ENCODE measurements around the gene EMC8.

Gene EMC8

DNA sequence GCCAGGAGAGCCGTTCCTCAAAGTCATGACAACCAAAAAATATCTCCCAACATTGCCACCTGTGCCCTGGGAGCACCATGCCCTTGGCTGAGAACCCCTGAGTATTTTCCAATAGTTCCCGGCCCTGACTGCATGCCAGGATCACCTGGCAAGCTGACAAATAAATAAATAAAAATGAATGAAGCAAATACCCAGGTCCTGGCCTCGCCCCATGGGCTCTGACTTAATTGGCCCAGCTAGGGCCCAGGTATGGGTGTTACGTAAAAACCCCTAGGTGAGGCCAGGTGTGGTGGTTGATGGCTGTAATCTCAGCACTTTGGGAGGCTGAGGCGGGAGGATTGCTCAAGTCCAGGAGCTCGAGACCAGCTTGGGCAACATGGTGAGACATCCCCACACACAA lies 45.8 kb downstream of the EMC8 start:
- no peak for DNase-seq (ENCODE audit: low spot score)

DNA sequence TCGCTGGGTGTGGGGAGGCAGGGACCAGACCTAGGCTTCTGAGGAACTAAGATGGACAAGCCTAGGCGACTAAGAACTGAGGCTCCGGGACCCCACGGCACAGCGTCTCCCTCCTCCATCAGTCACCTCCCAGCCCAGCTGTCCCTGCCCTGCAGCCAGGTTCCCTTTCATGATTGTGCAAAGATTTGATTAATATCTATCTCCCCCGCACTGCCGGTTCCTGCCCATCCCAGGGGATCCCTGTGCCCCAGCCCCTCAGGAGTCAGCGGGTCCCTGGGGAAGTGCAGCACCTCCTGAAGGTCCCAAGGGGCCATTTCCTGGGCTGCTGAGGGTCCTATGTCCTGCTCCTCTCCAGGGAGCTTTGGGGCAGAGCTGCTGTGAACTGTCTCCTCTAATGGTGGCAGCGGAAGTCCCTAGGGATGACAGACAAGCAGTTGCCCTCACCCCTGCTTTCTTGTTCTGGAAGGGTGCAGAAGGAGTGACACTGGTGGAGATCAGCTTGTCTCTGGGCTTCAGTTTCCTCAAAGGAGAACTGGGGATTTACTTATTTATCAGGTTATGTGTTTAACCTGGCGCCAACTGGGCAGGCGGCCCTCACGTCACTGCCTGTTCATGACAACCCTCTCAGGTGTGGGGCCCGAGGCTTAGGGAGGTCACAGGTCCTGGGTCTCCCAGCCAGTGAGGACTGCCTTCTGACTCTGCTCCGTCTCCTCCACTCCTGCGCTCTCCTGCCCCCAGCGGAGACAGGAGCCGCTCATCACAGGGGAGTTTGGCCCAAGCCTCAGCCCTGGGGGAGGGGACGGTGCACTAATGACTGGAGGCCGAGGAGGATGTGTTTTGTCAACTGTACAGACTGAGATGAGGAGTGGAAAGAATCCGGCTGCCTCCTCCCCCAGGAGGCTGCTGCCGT lies 46.6 kb downstream of the EMC8 start:
- DNase-seq (ENCODE audit: low spot score) = no peak

DNA sequence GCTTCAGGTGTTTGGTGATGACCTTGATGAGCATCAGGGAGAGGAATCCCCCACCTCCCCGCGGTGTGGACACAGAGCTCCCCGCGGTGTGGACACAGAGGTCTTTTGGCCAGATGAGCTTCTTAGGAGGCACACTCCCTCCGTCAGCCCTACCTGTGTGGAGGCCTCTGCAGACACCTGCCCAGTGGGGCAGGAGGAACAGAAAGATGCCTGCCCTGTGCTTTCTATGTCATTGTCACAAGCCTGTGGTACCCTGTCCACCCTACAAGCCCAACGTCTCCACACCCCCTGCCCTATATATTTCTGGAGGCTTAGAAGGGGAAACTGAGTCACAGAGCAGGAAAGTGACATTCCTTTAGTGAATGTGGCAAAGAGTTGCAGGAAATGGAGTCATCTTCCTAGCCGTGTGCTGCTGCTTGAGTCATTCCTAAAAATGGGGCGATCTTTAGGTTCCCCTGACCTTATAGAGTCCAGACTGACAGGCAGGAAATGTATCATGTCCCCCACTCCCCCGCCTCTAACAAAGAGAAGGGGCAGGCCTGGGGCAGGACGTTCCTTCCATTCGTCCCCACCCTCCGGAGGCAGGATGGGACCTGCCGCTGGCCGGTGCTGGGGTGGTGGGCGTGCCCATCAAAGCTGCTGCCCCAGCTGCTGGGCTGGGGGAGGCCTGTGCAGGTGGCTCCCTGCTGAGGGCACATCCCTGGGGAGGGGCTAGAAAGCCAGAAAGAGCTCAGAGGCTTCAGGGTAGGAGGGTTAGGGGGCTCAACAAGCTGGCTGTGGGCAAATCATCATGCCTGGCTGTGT lies 47.4 kb downstream of the EMC8 start:
- no peak for DNase-seq (ENCODE audit: low spot score)

DNA sequence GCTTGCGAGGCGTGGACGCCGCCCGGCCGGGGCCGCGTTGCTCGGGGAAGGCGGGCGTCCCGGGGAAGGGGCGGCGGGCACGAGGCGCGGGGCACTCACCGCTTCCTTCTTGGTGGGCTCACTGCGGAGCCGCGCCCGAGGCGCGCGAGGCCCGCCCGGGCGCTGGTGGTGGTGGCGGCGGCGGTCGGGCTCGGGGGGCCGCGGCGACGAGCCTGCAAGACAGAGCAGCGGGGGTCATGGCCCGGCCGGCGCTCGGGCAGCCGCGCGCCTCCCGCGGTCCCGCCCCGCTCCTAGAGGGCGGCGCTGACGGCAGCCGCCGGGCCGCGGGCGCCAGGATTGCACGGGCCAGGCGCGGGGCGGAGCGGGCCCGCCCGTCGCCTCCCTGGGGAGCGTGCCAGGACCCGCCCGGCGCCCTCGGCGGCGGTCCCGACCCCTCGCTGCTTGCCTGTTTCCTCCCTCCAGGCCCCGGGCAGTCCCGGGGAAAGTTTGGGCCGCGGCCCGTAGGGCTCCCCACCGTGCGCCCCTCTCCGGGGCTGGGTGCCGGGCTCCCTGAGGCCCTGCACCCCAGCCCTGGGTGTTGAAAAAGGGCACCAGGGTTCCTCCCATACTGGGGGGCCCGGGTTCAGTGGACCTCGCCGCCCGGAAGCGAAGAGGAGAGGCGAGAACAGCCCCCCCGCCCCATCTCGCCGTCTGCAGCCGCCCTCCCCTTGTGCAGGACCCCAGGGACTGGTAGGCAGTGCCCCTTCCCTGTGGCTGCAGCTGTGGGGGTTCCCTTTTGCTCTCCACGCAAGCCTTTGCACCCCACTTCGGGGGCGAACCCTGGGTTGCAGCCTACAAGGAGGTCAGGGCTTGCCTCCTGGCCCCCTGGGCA lies 48.3 kb downstream of the EMC8 start, which contains the start of gene C16orf74:
TSS of gene C16orf74 (minus strand) at position 270 of the 871 bp plus-strand sequence. CDS start 15,879 bp downstream, outside the sequence.
- no peak for DNase-seq (ENCODE audit: low spot score)

DNA sequence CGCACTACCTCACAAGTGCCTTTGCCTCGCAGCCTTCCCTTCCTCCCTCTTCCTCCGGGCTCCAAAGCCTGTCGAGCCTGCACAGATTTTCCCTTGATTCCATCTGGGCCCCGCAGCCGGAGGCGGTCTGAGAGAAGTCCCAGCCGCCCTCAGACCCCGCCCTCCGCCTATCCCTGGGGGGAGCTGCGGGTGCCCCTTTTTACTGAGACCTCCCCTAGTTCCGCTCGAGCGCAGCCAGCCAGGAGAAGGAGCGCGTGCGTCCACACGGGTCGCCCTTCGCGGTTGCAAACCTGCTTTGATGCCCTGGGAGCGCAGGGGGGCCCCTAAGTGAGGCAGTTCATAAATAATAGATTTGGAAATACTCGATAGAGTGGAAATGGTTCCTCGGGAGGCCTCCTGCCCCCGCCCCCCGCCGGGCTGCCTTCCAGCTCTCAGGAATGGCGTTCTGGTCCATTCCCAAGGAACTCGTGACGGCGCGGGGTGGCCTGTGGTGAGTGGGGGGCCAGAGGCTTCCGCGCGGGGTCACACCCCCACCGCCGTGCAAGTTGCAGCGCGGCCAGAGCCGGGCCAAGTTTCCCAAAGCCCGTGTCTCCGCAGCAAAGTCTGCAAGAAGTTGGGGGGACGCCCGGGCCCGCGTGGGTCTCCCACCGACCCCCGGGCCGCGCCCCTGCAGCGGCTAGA lies 49.1 kb downstream of the EMC8 start:
- DNase-seq (ENCODE audit: low spot score) = no peak

DNA sequence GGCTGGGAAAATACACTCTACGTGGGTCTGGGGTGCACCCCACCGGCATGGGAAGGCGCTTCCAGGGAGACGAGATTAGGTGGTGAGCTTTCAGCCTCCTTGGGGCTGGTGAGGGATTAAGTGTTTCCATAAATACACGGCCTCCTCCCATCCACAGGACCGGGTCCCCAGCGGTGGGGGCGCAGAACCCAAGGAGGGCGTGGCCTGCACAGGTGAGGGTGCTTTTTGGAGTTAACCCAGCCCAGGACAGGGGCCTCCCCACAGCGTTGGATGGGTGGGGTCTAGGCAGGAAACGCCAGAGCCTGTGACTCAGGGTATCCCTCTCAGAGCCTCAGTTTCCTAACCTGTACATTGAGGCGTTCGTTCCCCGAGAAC lies 49.6 kb downstream of the EMC8 start:
- no peak for DNase-seq (ENCODE audit: low spot score)

DNA sequence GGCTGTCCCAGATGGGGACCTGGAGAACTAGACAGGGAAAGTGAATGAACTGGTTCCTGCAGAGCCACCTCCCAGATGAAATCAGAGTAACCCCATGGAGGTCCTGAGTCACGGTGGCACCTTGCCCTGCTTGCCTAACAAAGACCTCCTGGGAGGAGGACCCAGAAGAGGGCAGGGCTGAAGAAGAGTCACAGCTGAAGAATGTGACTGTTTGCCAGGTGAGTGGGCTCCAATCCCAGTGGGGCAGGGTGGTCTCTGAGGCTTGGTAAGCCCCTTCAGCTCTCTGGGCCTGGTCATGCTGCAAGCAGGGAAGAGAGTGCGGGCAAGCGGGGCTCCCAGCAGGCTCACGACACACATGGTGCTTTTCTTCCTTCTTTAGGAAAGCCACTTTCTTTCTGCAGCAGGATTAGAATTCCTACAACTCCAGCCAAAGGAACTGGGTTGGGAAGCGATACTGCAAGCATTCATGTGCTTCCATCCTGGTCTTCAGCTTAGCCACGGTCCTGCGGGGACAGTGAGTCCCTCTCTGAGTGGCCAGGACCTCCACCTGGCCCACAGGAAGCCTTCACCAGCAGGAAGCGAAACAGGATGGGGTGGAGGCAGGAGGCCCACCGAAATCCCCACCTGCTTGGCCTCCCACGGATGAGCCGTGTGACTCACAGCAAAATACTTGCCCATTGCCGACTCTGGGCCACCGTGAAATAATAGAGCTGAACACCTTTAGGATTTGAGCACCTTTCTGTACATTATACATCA lies 52.7 kb downstream of the EMC8 start:
- DNase-seq (ENCODE audit: low spot score) = no peak

DNA sequence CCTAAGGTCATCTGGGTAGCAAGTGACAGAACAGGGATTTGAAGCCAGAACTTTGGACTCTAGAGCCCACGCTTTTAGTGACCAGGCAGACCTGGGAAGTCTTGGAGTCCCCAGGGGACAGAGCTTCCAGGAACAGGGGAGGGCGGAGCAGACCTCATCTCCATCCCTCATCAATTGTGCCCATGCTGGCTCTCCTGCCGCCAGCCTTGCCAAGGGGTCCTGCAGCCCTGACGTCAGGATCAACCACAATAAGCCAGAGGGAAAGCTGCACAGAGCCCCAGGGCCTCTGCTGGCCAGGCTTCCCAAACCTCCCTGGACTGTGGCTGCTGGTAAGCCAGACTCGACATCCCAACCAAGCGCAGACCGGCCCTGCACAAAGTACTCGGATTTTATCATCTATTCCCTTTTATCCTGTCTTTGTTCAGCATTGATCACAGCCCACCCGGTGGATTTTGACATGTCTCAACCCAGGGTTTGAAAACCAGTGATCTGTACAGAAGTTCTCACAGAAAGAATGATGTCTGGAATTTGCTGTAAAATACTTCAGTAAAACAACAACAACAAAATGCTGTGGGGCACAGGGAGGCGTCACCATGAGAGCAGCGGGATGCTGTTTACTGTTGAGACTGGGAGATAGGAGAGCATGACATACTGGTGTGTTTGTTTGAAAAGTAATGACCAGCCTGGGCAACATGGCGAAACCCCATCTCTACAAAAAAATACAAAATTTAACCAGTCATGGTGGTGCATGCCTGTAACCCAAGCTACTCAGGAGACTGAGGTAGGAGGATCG lies 60.2 kb downstream of the EMC8 start:
- DNase-seq (ENCODE audit: low spot score) = no peak

DNA sequence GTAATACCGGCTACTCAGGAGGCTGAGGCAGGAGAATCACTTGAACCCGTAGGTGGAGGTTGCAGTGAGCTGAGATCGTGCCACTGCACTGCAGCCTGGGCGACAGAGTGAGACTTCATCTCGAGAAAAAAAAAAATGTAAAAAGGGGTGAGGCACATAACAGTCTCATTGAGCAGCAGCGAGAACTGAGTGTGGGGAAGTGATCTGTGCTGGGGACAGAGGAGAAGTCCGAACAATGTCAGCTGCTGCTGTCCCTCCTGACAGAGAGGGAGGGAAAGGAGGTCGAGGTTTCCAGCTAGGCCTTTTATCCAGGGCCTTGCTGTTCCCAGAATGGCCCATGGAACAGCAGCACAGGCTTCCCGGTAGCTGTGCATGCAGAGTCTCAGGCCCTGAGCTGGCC lies 62.4 kb downstream of the EMC8 start:
- DNase-seq (ENCODE audit: low spot score) = no peak

DNA sequence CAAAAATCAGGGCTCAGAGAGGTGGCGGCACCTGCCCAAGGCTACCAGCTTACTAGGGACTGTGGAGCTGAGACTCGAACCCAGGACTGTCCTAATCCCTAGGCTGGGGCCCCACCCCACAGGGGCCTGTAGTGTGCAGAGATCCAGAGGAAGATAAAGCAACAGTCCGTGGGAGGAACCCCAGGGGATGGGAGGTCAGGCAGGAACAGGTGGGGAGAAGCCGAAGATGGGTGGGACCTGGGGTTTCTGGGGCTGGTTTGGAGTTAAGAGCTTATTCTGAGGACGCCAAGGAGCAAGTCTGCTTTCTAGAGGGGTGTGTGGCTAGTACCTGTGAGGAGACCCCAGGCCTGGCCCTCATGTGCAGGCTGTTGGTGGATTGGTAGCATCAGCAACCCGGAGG lies 63.4 kb downstream of the EMC8 start:
- no peak for DNase-seq (ENCODE audit: low spot score)

DNA sequence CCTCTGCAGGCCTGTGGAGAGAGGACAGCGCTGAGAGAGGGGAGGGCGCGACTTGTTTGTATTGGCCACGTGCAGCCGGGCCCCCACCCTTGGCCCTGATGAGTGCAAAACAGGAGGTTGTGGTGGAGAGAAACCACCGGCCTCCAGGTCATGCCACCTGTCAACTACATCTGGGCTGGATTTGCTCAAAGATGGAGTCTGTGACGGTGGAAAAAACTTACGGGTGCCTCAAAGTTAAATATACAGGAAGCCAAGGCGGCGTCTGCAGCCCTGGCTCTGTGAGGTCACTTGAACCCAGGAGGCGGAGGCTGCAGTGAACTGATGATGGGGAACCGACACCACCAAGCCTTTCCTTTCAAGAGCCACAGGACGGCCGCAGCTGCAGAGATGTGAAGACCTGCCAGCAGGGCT lies 64.1 kb downstream of the EMC8 start:
- no peak for DNase-seq (ENCODE audit: low spot score)

DNA sequence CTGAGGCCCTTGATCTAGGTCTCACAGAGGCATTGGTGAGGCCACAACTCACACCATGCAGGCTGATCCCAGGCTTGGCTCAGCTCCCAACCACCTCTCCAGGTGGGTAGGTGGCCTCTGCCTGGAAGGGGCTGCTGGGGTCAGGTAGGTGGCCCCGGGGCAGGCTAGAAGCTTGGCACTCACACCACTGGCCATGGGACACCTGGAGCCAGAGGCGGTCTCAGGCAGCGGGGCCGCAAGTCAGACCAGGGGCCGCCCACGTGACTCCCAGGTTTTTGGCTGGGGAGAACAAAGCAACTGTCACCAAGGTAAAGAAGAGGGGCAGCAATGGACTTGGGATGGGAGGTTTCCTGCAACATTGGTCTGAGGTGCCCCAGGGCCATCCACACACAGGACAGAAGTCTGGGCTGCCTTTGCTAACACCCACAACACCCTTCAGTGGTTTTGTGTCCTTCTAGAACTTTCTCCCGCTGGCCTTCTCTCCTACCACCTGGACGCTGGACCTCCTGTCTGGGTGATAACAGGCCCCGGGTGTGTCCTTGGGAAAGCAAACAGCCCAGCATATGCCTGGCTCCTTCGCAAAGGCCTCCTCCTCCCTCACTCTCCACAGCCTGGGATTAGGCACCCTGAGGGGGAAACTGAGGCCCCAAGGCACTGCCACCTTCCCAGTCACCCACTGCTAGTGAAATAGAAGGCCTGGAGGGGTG lies 64.9 kb downstream of the EMC8 start:
- no peak for DNase-seq (ENCODE audit: low spot score)

DNA sequence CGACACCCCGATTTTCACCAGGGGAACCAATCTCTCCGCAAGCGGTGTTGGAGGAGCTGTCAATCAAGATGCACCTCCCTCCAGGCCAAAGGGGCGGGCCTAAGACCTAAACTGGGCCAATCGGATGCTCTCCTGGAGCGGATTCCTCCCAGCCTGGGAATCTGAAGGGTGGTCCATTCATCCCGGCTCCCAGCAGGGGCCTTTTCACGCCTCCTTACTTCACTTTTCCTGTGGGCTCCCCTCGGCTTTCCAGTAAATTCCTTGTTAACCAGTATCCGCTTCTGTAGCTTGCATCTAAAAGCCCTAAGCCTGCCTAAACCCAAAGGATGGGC lies 65.5 kb downstream of the EMC8 start:
- no peak for DNase-seq (ENCODE audit: low spot score)

DNA sequence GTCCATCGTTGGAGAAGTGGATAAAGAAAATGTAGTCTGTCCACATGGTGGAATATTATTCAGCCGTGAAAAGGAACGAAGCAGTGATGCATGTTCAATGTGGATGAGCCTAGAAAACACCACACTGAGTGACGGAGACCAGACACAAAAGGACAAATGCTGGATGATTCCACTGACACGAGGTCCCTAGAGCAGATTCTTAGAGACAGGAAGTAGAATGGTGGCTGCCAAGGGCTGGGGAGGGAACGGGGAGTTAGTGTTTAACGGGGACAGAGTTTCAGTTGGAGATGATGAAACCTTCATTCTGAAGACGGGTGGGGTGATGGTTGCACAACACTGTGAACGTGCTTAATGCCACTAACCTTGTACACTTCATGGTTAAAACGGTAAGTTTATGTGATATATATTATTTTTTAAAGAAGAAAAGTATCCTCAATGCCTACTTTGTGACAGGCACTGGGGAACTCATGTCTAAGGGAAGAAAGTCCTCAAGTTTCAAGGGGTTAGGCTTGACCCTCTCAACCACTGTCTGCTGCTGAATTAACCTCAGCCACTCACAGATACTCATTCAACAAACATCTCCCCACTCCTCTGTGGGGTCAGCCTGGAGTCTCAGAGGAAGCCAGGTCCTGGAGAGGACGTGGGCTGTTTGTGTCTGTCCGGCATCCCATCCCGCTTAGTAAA lies 66.0 kb downstream of the EMC8 start:
- DNase-seq (ENCODE audit: low spot score) = no peak

DNA sequence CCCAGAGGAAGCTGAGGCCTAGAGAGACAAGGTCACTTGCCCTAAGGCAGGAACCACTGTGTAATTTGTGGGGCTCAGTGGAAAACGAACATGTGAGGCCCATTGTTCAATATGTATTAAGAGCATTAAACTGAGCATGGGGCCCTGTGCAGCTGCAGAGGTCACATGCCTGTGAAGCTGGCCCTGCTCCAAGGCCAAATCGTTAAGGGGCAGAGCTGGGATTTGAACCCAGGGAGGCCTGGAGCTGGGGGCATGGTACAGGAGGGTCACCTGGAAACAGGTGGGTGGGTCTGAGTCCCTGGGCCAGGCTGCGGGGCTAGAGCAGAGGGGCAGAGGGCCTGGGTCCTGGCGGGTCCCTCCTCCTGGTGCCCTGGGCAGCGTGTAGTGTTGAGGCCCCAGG lies 68.2 kb downstream of the EMC8 start:
- DNase-seq (ENCODE audit: low spot score) = no peak

DNA sequence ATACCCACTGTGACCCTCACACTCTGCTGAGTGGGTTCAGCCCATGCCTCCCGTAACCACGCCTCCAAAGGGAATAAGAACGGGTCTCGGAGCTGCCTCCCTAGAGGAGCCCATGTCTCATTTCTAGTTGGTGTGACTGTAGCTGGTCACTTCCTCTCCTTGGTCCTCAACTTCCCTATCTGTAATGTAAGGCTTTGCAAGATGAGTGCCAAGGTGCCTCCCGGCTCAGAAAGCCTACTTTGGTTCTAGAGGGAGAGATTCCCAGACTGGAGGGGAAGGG lies 69.2 kb downstream of the EMC8 start:
- DNase-seq (ENCODE audit: low spot score) = no peak

DNA sequence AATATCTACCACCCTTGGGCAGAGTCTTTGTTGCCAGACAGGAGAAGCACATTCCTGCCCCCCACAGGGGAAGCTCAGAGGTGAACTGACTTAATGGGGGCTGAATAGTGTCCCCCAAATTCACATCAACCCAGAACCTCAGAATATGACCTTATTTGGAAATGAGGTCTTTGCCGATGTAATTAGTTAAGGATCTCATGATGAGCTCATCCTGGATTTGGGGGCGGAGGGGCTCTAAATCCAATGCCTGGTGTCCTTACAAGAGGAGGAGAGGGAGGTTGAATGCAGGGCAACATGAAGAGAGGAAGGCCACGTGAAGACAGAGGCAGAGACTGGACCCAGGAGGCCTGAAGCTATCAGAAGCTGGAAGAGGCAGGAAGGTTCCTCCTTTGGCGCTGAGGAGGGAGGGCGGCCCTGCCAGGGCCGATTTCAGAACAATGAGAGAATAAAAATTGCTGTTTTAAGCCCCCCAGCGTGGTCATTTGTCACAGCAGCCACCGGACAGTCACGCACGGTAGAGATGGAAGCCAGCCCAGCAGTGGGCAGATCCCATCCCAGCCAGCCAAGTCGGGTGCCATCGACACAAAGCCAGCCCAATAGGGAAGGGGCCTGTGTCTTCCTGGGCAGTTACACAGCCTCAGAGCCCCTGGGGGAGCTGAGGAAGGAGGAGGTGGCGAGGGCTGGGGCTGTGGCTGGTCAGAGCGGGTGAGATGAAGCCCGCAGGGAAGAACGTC lies 69.7 kb downstream of the EMC8 start:
- no peak for DNase-seq (ENCODE audit: low spot score)

DNA sequence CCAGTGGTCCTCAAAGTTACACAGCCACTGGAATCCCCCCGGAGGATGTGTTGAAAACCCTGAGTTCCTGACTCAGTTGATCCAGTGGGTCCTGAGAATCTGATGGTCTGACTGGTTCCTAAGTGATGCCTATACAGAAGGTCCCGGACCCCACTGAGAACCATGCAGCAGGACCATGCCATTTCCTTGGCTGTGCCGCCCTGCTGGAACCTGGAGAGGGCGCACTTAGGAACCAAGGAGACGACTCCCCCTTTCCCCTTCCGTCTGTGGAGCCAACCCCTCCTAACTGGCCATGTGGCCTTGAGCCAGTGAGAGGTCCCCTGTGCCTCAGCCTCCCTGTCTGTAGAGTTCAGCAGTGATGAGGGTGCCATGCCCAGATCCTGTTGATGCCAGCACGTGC lies 70.5 kb downstream of the EMC8 start:
- no peak for DNase-seq (ENCODE audit: low spot score)

Data from COLO829 (cell line).